Measurements from ENCODE around the gene SLCO4A1. TPM values are rescaled to one million over a fixed set of nuclear protein-coding genes. Genes with fewer than 3 reads are reported as not detected.

Gene SLCO4A1
- total and polyA plus RNA-seq, 12 donors: 0.39 to 27.0 (median 4.9) TPM

- H3K4me1 ChIP-seq (replicated peaks in 1 of 2): peaks cover 0 to 9% of the 10 kb centered on the region in 2 donors
- no peaks in the 10 kb centered on the region for H3K9me3 ChIP-seq (replicated peaks in 1 of 3)
- DNase-seq: no peak
- no peaks in the 10 kb centered on the region for H3K36me3 ChIP-seq (replicated peaks in 1 of 2)
- no peak overlapping the region for H3K27ac ChIP-seq
- TF ChIP-seq CTCF (IDR thresholded peaks at IDR 0.05) (no peak), POLR2A (IDR thresholded peaks at IDR 0.05) (no peak)
- no peak overlapping the region for H3K4me3 ChIP-seq
- WGBS, 4 donors: 86 to 96% (median 92%) methylated on average over 11 of the region's 11 CpGs; no CpG with 5 or more reads in 1 of the 4 donors
- intact Hi-C loops (cut with DNase I): no loop called here
- no peaks in the 10 kb centered on the region for H3K27me3 ChIP-seq
Observed at GRCh38 chr20:62702013-62702300, 59.7 kb downstream of the SLCO4A1 start.

DNA sequence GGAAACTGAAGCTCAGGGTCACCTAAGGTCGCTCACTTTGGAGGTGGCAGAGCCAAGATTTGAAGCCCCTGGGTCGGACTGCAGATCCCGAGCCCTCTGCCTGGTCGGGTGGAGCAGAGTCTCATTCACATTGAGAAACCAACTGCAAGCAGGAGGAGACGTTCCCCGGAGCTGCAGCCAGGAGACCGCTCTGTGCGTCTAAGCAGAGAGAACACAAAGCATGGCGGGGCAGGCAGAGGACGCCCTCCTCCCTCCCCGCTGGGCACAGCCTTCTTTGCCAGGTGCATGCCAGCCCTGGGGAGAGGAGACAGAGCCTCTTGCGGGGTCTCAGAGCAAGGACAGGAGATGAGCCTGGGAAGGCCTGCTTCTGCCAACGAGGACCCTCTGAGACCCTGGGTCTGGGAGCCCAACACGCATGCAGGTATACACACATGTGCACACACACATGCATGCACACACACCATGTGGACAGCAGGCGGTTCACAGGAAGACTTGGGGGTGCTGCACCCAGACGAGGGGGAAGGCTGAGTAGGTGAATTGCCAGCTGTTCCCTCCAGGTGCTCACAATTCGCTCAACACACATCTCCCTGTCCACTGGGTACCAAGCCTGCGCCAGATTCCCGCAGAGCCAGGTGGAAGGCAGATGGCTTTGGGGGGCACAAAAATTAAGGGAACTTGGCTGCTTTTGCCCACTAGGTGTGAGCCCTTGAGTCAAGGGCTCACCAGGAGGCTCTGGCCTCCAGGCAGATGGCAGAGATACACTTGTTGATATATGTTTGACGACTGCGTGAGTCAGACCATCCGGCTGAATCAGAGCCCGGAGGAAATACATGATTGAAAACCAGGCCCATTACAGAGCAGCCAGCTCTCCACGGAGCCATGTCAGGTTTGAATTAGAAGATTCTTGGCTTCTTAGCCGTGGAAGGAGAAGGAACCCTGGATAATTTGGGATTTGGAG is 60.9 kb downstream of the SLCO4A1 start:
- intact Hi-C loops (cut with DNase I): no loop called here
- Histone ChIP-seq H3K4me3 (no peak overlapping the region), H3K9me3 (replicated peaks in 1 of 3) (no peaks in the 10 kb centered on the region), H3K36me3 (replicated peaks in 1 of 2) (no peaks in the 10 kb centered on the region), H3K27me3 (peaks cover 12% of the 10 kb centered on the region), H3K4me1 (replicated peaks in 1 of 2) (peaks cover 0 to 9% of the 10 kb centered on the region in 2 donors), H3K27ac (peak overlapping the region in 3 of 5 donors; percentile 52 to 74 (median 66))
- DNase-seq: peak; percentile 64 to 87 (median 82)
- TF ChIP-seq CTCF (IDR thresholded peaks at IDR 0.05) (peak in 4 of 6 experiments; percentile 33 to 39 (median 36)), POLR2A (IDR thresholded peaks at IDR 0.05) (no peak)
- WGBS, 4 donors: 65 to 71% (median 69%) methylated on average over 13 to 25 of the region's 25 CpGs

DNA sequence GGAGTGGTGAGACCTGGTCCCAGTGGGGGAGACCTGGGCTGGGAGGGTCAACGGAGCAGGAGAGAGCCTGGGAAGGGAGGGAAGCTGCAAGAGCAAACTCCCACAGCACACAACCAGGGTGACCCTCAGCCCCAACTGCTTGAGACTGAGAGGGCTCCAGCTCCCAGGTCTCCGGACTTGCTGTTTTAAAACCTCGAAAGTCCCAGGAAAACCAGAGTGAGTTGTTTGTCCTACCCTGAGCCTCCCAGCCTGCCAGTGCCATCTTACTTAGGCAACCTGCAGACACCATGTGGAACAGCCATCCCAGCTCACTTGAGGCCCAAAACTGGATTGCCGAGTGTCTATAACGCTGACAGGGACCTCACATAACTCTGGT is 61.5 kb downstream of the SLCO4A1 start:
- Histone ChIP-seq H3K4me3 (no peak overlapping the region), H3K4me1 (replicated peaks in 1 of 2) (peaks cover 0 to 9% of the 10 kb centered on the region in 2 donors), H3K36me3 (replicated peaks in 1 of 2) (no peaks in the 10 kb centered on the region), H3K9me3 (replicated peaks in 1 of 3) (no peaks in the 10 kb centered on the region), H3K27me3 (peaks cover 18% of the 10 kb centered on the region), H3K27ac (peak overlapping the region in 3 of 5 donors; percentile 52 to 74 (median 66))
- 30 to 83% (median 80%) methylated on average over 2 to 5 of the region's 5 CpGs for WGBS, 4 donors
- TF ChIP-seq CTCF (IDR thresholded peaks at IDR 0.05) (no peak), POLR2A (IDR thresholded peaks at IDR 0.05) (no peak)
- intact Hi-C loops (cut with DNase I): no loop called here
- no peak for DNase-seq

DNA sequence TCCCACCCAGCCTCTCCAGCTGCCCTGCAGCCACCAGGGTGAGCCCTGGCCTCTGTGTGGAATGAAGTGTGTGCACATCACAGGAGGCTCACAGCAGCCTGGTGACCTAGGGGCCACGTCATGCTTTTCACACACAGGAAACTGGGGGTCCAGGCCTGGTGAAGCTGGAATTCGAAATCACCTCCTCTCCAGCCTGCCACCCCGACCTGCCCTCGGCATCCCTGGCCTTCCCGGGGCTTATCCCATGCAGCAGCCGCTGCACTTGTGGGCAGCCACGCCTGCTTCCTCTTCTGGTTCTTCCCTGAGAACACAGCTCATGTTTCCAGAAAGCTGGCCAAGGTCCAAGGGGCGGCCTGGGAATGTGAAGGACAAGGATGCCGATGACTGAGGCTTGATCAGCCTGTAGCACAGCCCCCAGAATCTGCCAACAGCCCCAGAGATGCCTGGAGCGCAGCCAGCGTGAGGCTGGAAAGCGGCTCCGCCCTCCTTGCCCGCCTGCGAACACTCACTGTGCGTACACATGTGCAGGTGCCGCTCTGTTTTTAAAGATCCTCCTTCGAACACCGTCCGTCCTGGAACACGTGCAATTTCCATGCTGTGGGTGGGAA is 62.1 kb downstream of the SLCO4A1 start:
- Histone ChIP-seq H3K9me3 (replicated peaks in 1 of 3) (no peaks in the 10 kb centered on the region), H3K27ac (peak overlapping the region in 3 of 5 donors; percentile 52 to 74 (median 66)), H3K4me1 (replicated peaks in 1 of 2) (peaks cover 0 to 9% of the 10 kb centered on the region in 2 donors), H3K36me3 (replicated peaks in 1 of 2) (no peaks in the 10 kb centered on the region), H3K27me3 (peaks cover 24% of the 10 kb centered on the region), H3K4me3 (no peak overlapping the region)
- TF ChIP-seq CTCF (IDR thresholded peaks at IDR 0.05) (no peak), POLR2A (IDR thresholded peaks at IDR 0.05) (peak in 1 of 2 donors; percentile 24)
- intact Hi-C loops (cut with DNase I): no loop called here
- peak; percentile 84 to 97 (median 94) for DNase-seq
- WGBS, 4 donors: 16 to 26% (median 20%) methylated on average over 21 of the region's 21 CpGs

All from adrenal gland (tissue), 12 donors.